GM19025 (cell line): ENCODE data around the gene ATAD1.

ENCODE experiments used
- ATAC-seq: cut with Tn5 transposase; IDR thresholded peaks from one replicate; pipeline ENCODE4 v1.9.1; 2021; ENCODE audit warnings: mild to moderate bottlenecking, low read depth, moderate library complexity; ENCODE audit not compliant: unreplicated experiment

ATAD1 gene

DNA sequence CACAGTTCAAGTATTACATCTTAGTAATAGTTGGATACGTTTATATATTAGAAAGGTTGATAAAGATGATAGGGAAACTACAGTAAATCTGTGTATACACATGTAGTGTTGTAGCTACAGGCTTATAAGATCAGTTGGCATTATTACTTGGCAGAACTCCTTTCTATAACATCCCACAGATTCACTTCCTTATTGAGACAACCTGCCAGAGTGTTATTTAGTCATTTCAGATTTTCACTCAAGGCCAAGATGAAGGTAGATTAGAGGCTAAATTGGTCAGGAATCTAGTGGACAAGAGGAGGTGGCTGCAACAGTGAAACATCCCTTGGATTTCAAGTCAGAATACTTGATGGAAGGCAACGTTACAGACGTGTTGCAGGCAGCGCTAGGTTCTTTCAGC lies 95.3 kb downstream of the ATAD1 start:
- no peak for ATAC-seq

DNA sequence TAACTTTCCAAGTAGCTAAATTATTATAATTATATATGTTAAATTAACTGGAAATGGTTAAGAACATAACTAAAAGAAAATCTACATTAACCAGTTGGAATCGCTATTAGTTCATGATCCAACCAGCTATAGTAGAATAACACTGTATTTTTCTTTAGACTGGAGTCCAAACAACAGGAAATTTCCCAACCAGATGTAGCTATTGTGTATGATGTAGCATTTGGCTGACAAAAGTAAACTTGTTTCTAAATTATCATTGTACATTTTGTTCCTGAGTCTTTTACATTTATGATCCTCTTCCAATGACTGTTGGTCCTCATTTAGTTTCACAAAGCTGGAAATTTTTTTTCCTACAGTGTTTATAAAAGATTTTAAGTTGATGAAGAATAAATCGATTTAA lies 96.2 kb downstream of the ATAD1 start:
- ATAC-seq = no peak

DNA sequence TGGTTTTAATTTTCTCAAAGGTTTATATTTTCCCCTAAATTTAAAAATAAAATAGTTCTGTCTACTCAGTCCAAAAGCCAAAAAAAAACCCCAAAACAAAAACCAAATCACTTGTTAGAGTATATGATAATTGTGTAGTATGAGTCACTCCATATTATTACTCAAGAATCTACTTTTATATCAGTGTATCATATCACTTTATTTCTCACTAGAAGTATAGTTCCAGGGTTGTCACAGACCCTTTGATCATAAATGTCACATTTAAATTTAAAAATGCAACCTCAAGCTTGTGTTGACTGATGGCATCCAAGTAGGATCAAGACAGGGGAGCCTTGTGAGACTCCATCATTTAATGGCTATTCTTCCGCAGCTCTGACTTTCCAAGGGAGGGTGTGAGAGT lies 97.4 kb downstream of the ATAD1 start:
- ATAC-seq = no peak

DNA sequence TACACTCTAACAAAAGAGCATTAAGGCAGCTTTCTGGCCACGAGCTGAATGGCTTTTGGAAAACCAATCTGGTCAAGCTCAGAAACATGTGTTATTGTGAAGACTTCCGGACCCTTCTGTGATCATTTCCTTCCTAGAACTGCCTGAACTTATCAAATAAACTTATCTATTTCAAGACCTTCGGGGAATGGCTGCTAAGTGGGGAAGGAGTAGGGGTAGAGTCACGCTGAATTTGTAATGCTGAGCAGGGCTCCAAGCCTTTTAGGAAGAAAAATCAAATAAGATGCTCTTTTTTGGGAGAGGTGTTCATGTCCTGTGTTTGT lies 101.7 kb downstream of the ATAD1 start:
- ATAC-seq = no peak

DNA sequence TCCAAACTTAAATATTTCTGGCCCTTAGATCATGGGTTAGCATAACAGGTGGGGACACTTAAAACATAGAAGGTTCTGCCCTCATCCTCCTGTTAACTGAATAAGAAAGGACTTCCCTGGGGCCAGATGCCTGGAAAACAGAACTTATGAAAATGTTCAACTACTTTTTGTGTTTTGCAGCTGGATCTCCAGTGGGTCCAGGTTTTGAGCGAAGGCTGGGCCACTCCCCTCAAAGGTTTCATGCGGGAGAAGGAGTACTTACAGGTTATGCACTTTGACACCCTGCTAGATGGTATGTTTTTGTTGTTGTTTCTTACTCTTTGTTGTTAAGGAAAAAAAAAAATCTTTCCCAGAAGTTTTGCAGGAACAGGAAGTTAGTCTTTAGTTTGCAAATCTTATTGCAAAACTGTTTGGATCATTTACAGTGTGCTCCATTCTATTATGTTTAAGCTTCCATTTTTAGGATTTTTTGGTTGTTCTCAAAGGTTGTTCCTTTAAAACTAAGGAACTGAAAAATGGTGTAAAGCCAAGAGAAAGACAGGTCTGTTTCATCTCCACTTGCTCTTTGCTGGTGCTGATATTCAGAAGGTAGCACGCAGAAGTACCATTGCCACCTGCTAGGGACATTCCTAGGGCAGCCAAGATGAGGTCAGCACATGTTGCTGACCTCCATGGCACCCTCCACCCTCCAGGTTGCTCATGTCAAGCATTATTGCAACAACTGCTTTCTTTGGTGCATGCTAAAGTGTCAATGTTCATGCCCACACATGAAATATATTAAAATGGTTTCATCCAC lies 102.3 kb downstream of the ATAD1 start:
- no peak for ATAC-seq

DNA sequence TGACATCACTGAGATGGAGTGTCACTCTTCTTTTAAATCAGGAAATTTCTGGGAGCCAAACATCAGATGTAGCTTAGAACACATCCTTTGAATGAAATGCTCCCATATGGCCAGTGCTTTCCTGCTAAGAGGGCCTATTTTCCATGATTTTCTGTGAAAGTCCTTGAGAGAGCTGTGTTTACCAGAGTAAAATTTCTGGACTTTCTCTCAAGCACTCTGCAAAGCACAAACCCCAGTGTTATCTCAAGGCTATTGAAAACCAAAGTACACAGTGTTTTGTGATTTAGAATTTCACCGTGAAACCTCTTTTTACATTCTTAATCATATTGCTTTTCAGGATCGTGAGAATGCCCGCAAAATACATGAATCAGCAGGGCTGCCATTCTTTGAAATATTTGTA lies 104.3 kb downstream of the ATAD1 start:
- ATAC-seq = no peak

GRCh38 chr10:87712913-87713616 lies 105.0 kb downstream of the ATAD1 start:
- ATAC-seq = no peak

DNA sequence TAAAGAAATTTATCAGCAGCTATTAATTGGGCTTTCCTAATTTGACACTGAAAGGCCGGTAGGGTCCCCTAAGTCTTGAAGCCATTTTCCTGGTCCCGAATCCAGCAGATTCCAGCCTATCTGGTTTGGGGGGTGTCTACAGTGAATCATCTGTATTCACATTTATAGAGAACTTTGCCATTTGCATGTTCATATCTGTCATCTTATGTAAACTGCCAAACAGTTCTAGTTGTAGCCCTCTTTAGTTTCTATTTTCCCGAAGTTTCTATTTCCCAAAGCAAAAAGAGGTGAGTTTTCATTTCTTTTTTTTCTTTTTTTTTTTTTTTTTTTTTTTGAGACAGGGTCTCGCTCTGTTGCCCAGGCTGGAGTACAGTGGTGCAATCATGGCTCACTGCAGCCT lies 110.8 kb downstream of the ATAD1 start:
- no peak for ATAC-seq

- no peak for ATAC-seq
Measured at GRCh38 chr10:87706731-87707130, 111.3 kb downstream of the ATAD1 start.

DNA sequence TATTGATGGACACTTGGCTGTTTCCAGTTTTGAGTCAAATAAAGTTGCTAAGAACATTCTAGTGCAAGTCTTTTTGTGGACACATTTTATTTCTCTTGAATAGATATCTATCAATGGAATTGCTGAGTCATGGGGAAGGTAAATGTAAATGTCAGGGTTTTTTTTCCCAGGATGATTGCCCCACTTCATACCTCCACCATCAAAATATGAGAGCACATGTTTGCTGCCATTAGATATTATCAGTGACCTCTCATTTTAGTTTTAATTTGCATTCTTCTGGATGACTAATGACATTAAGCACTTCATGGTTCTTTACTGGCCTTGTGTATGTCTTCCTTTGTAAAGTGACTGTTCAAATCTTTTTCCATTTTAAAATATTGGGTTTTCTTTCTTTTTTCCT lies 112.7 kb downstream of the ATAD1 start:
- no peak for ATAC-seq

- no peak for ATAC-seq
Measured at GRCh38 chr10:87703771-87704170, 114.3 kb downstream of the ATAD1 start.

DNA sequence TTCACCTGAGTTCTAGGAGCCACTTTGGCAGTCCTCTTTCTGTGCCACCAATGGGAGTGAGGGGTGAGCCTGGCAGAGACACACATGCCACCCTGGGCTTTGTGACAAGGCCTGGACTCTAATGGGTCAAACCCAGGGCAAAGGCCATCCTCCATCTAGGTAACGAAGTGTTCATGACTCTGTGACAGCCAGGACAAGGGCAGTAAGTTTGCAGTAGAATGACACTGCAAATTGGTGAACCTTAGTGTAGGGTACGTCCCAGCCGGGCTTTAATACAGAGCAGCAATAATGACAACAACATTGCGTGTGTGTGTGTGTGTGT lies 115.1 kb downstream of the ATAD1 start:
- no peak for ATAC-seq

DNA sequence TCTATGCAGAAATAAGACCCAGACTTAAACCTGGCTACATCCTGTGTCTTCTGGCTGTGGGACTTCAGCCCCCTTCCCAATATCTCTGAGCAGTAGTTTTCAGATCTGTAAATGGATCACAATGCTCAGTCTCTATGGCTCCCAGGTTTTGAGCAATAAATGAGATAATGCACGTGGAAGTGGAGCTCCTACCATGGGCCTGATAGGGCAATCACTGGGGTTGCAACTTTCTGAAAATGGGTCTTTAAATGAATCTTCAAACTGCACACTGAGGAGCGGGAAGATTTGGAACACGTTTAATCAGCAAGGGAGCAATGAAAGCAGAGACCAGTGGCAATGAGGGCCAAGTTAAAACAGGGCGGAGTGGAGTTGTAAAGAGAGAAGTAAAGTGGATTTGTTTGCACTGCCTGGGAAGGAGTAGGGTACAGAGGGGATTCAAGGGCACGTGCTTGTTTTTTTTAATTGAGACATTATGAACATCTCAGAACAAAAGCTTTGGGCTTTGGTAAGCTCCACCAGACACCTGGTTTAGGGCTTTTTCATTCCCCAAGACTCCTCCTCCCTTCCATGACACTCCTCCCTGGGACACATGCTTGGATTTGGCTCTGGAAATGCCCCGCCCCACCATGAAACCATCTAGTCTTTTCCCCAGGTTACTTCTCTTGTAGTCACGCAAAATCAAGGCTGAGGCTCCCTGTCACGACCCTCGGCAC lies 115.6 kb downstream of the ATAD1 start:
- ATAC-seq = no peak
